GM19324 (cell line): ENCODE measurements around the gene ETNK2.

Source experiments
- ATAC-seq: cut with Tn5 transposase; IDR thresholded peaks from one replicate; pipeline ENCODE4 v1.9.1; 2021; ENCODE audit warnings: mild to moderate bottlenecking, moderate library complexity; ENCODE audit not compliant: unreplicated experiment, low FRiP score

ETNK2 gene

GRCh38 chr1:204178487-204179281 lies 26.8 kb upstream of the ETNK2 start:
- no peak for ATAC-seq

GRCh38 chr1:204177133-204177532 lies 25.3 kb upstream of the ETNK2 start:
- no peak for ATAC-seq

- ATAC-seq: no peak
Observed at GRCh38 chr1:204176049-204176448, 24.2 kb upstream of the ETNK2 start.

GRCh38 chr1:204174958-204175357 lies 23.1 kb upstream of the ETNK2 start:
- ATAC-seq: no peak

GRCh38 chr1:204172404-204173029 lies 20.7 kb upstream of the ETNK2 start:
- ATAC-seq: no peak

GRCh38 chr1:204171751-204172178 lies 19.9 kb upstream of the ETNK2 start:
- ATAC-seq: no peak

- no peak for ATAC-seq
Observed at GRCh38 chr1:204170494-204171155, 18.8 kb upstream of the ETNK2 start.

- no peak for ATAC-seq
Observed at GRCh38 chr1:204169858-204170257, 18.0 kb upstream of the ETNK2 start.

- ATAC-seq: no peak
Observed at GRCh38 chr1:204167730-204168129, 15.9 kb upstream of the ETNK2 start.

- ATAC-seq: no peak
Observed at GRCh38 chr1:204166219-204166618, 14.4 kb upstream of the ETNK2 start, which contains the start of gene REN. TSS of gene REN (minus strand) at chr1:204166337. CDS start at chr1:204166293, 44 bp downstream.

GRCh38 chr1:204162494-204163074 lies 10.7 kb upstream of the ETNK2 start:
- ATAC-seq: no peak

GRCh38 chr1:204161609-204162493 lies 10.0 kb upstream of the ETNK2 start:
- ATAC-seq: no peak

- no peak for ATAC-seq
Observed at GRCh38 chr1:204157962-204158361, 6.1 kb upstream of the ETNK2 start.

GRCh38 chr1:204155881-204156280 lies 4.0 kb upstream of the ETNK2 start:
- ATAC-seq: no peak

GRCh38 chr1:204154568-204155255 lies 2.9 kb upstream of the ETNK2 start:
- ATAC-seq: no peak

GRCh38 chr1:204153667-204154066 lies 1.8 kb upstream of the ETNK2 start:
- no peak for ATAC-seq

- no peak for ATAC-seq
Observed at GRCh38 chr1:204152310-204153044, 633 bp upstream of the ETNK2 start.

GRCh38 chr1:204150702-204151551 lies 917 bp downstream of the ETNK2 start:
- ATAC-seq: no peak
